H9 (cell line): ENCODE data around the gene SPRED2. TPM values are rescaled to one million over a fixed set of nuclear protein-coding genes. Genes with fewer than 3 reads are reported as not detected.

Experiments used
- DNase-seq: peaks from one replicate; pipeline ENCODE4 v3.0.0-alpha.2; 2017
- H2AFZ ChIP-seq: one replicate; pipeline ENCODE4 v1.6.1; 2013; ENCODE audit warnings: mild to moderate bottlenecking, low read length, control low read depth, moderate library complexity
- H2AK5ac ChIP-seq: 2 replicates; pipeline ENCODE4 v1.6.1; 2013; ENCODE audit warnings: low read length, control low read depth, mixed read lengths; ENCODE audit not compliant: insufficient read length
- H2BK120ac ChIP-seq: one replicate; pipeline ENCODE4 v1.6.1; 2013; ENCODE audit warnings: low read depth, mild to moderate bottlenecking, low read length, control low read depth, inconsistent platforms; ENCODE audit not compliant: poor library complexity, severe bottlenecking
- H2BK12ac ChIP-seq: 2 replicates; pipeline ENCODE4 v1.6.1; 2013; ENCODE audit warnings: low read length, control low read depth, mixed read lengths, low read depth; ENCODE audit not compliant: insufficient read length
- H2BK15ac ChIP-seq: 2 replicates; pipeline ENCODE4 v1.6.1; 2013; ENCODE audit warnings: low read depth, low read length, control low read depth
- H2BK20ac ChIP-seq: one replicate; pipeline ENCODE4 v1.6.1; 2013; ENCODE audit warnings: low read depth, mild to moderate bottlenecking, low read length, control low read depth, inconsistent platforms; ENCODE audit not compliant: poor library complexity, severe bottlenecking
- H2BK5ac ChIP-seq: 2 replicates; pipeline ENCODE4 v1.6.1; 2013; ENCODE audit warnings: low read length, control low read depth, mixed read lengths; ENCODE audit not compliant: insufficient read length
- H3K14ac ChIP-seq: 2 replicates; pipeline ENCODE4 v1.6.1; 2013; ENCODE audit warnings: low read length, control low read depth; ENCODE audit not compliant: insufficient read depth
- H3K18ac ChIP-seq: 2 replicates; pipeline ENCODE4 v1.6.1; 2013; ENCODE audit warnings: low read depth, mild to moderate bottlenecking, mixed read lengths, low read length, control low read depth; ENCODE audit not compliant: insufficient read length
- H3K23ac ChIP-seq: 2 replicates; pipeline ENCODE4 v1.6.1; 2013; ENCODE audit warnings: low read length, control low read depth, mixed read lengths, low read depth; ENCODE audit not compliant: insufficient read length
- H3K23me2 ChIP-seq: 2 replicates; pipeline ENCODE4 v1.6.1; 2013; ENCODE audit warnings: low read depth, mild to moderate bottlenecking, mixed read lengths, low read length, control low read depth; ENCODE audit not compliant: insufficient read length, poor library complexity, severe bottlenecking
- H3K27ac ChIP-seq: 2 replicates; pipeline ENCODE4 v1.5.1; 2013; ENCODE audit warnings: low read length, control low read depth, mixed read lengths, low read depth; ENCODE audit not compliant: insufficient read length
- H3K27me3 ChIP-seq: 2 replicates; pipeline ENCODE4 v1.6.1; 2013; ENCODE audit warnings: low read length, control low read depth, inconsistent platforms; ENCODE audit not compliant: insufficient read depth
- H3K4ac ChIP-seq: 2 replicates; pipeline ENCODE4 v1.6.1; 2013; ENCODE audit warnings: low read depth, mild to moderate bottlenecking, control low read depth, inconsistent platforms, low read length, moderate library complexity
- H3K4me1 ChIP-seq: 2 replicates; pipeline ENCODE4 v1.6.1; 2013; ENCODE audit warnings: low read length, control low read depth, inconsistent platforms; ENCODE audit not compliant: insufficient read depth
- H3K4me2 ChIP-seq: 2 replicates; pipeline ENCODE4 v1.6.1; 2013; ENCODE audit warnings: low read length, control low read depth, mixed read lengths; ENCODE audit not compliant: insufficient read length, insufficient read depth
- H3K56ac ChIP-seq: 2 replicates; pipeline ENCODE4 v1.6.1; 2013; ENCODE audit warnings: low read depth, mild to moderate bottlenecking, mixed read lengths, low read length, control low read depth; ENCODE audit not compliant: insufficient read length
- H3K79me1 ChIP-seq: 2 replicates; pipeline ENCODE4 v1.6.1; 2013; ENCODE audit warnings: low read depth, mild to moderate bottlenecking, moderate library complexity, low read length, control low read depth, inconsistent platforms; ENCODE audit not compliant: insufficient read depth, poor library complexity, severe bottlenecking
- H3K79me2 ChIP-seq: 2 replicates; pipeline ENCODE4 v1.6.1; 2013; ENCODE audit warnings: low read length, control low read depth, inconsistent platforms; ENCODE audit not compliant: insufficient read depth
- H3K9ac ChIP-seq: 2 replicates; pipeline ENCODE4 v1.6.1; 2013; ENCODE audit warnings: low read length, control low read depth, mixed read lengths; ENCODE audit not compliant: insufficient read length; ENCODE audit errors: extremely low read depth
- H3K9me3 ChIP-seq: one replicate; pipeline ENCODE4 v1.6.1; 2013; ENCODE audit warnings: low read depth, low read length, inconsistent platforms; ENCODE audit not compliant: control insufficient read depth
- H3T11ph ChIP-seq: one replicate; pipeline ENCODE4 v1.6.1; 2013; ENCODE audit warnings: mild to moderate bottlenecking, low read length, control low read depth, inconsistent platforms
- H4K20me1 ChIP-seq: one replicate; pipeline ENCODE4 v1.6.1; 2013; ENCODE audit not compliant: control insufficient read depth, insufficient read length, insufficient read depth
- H4K5ac ChIP-seq: 2 replicates; pipeline ENCODE4 v1.6.1; 2013; ENCODE audit warnings: low read depth, mild to moderate bottlenecking, mixed read lengths, low read length, control low read depth; ENCODE audit not compliant: insufficient read length
- H4K8ac ChIP-seq: replicated peaks from 2 replicates; pipeline ENCODE4 v1.6.1; 2013; ENCODE audit warnings: low read length, control low read depth, mixed read lengths, low read depth; ENCODE audit not compliant: insufficient read length
- H4K91ac ChIP-seq: 2 replicates; pipeline ENCODE4 v1.6.1; 2013; ENCODE audit warnings: low read depth, mild to moderate bottlenecking, moderate library complexity, mixed read lengths, low read length, control low read depth; ENCODE audit not compliant: insufficient read length
- H3K27ac Mint-ChIP-seq, 3 experiments: 2 replicates in 2 of 3; 3 replicates in 1 of 3; pipeline ENCODE4 v1.8.0; 2020 to 2021; ENCODE audit warnings: mixed read lengths in 3 of 3, mild to moderate bottlenecking in 1 of 3, moderate library complexity in 1 of 3
- H3K27me3 Mint-ChIP-seq: 2 replicates; pipeline ENCODE4 v1.8.0; 2021; ENCODE audit warnings: low read depth, mild to moderate bottlenecking, moderate library complexity, mixed read lengths
- H3K36me3 Mint-ChIP-seq, 3 experiments: 2 replicates in 2 of 3; 3 replicates in 1 of 3; pipeline ENCODE4 v1.8.0; 2020 to 2021; ENCODE audit warnings: low read depth in 3 of 3, mixed read lengths in 3 of 3; ENCODE audit not compliant: insufficient read depth in 1 of 3
- H3K4me1 Mint-ChIP-seq, 2 experiments: 2 replicates each; pipeline ENCODE4 v1.8.0; 2020; ENCODE audit warnings: mixed read lengths in 2 of 2
- H3K4me3 Mint-ChIP-seq, 2 experiments: 2 replicates in 1 of 2; 3 replicates in 1 of 2; pipeline ENCODE4 v1.8.0; 2020 to 2021; ENCODE audit warnings: mild to moderate bottlenecking in 2 of 2, mixed read lengths in 2 of 2, moderate library complexity in 1 of 2
- H3K9me3 Mint-ChIP-seq, 2 experiments: 2 replicates in 1 of 2; 3 replicates in 1 of 2; pipeline ENCODE4 v1.8.0; 2020; ENCODE audit warnings: mild to moderate bottlenecking in 2 of 2, mixed read lengths in 2 of 2, moderate library complexity in 1 of 2
- WGBS: extraction: QIAGEN DNeasy Blood & Tissue Kit; methylation state at CpG from one replicate; pipeline ENCODE4 v1.1.7; 2013; ENCODE audit warnings: missing lambda C conversion rate, low lambda C conversion rate, mixed read lengths; ENCODE audit not compliant: insufficient read length; ENCODE audit errors: extremely low coverage; 5-methylcytosine and 5-hydroxymethylcytosine counted together
- total RNA-seq: library from RNA; stranded (reverse); gene quantifications from 2 replicates; pipeline ENCODE4 v1.2.1, GENCODE V29; 2021
- TF ChIP-seq, protein P1 (sequence below): fragments of 200-600 bp; sonication (generic); conservative IDR thresholded peaks from 3 replicates; pipeline ENCODE4 v1.8.0; 2021; ENCODE audit warnings: antibody characterized with exemption, mild to moderate bottlenecking

The SPRED2 gene
- total RNA-seq, 1 experiment from 2014 or later: 23.5 TPM

DNA sequence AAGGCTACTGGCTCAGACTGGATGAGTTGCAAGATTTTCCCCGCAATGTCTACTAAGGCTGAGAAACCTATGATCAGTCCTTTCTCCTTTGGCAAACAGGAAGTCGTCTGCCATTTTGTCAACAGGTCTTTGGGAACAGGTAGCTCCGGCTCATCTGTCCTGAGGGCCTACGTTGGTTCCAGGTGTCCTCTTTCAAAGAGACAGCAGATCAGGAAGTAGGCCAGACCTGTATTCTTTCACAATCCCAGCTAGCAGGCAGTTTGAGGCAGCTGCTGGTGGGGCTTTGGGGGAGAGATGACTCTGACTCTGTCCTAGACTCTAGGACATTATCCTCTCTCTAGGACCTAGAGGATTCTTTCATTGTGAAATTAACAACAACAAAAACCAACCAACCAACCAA is 106.1 kb downstream of the SPRED2 start:
- H3K9me3 Mint-ChIP-seq: no peaks in the 10 kb centered on the region
- no CpG with 5 or more reads among the region's 4 CpGs for WGBS

More for the DNA sequence above, 106.1 kb downstream of the SPRED2 start:
- DNase-seq: no peak
- no peaks in the 10 kb centered on the region for H3K27me3 ChIP-seq
- Mint-ChIP-seq H3K27ac (no peak overlapping the region), H3K4me3 (no peak overlapping the region), H3K27me3 (no peaks in the 10 kb centered on the region), H3K4me1 (peaks cover 6 to 9% of the 10 kb centered on the region in 2 experiments; a peak in 1 of 4 replicates), H3K36me3 (no peaks in the 10 kb centered on the region; a peak in 1 of 7 replicates)
- H3K4me2 ChIP-seq: no peak overlapping the region
- H3K23me2 ChIP-seq: no peaks in the 10 kb centered on the region
- no peak overlapping the region for H4K5ac ChIP-seq
- no peak overlapping the region for H2BK120ac ChIP-seq
- no peak overlapping the region for H3T11ph ChIP-seq
- H2BK5ac ChIP-seq: no peak overlapping the region
- H3K9me3 ChIP-seq: no peaks in the 10 kb centered on the region
- no peak overlapping the region for H3K56ac ChIP-seq
- no peak overlapping the region for H4K91ac ChIP-seq
- H3K79me2 ChIP-seq: no peaks in the 10 kb centered on the region
- H3K18ac ChIP-seq: no peak overlapping the region
- H4K20me1 ChIP-seq: no peaks in the 10 kb centered on the region
- TF ChIP-seq, protein P1, sequence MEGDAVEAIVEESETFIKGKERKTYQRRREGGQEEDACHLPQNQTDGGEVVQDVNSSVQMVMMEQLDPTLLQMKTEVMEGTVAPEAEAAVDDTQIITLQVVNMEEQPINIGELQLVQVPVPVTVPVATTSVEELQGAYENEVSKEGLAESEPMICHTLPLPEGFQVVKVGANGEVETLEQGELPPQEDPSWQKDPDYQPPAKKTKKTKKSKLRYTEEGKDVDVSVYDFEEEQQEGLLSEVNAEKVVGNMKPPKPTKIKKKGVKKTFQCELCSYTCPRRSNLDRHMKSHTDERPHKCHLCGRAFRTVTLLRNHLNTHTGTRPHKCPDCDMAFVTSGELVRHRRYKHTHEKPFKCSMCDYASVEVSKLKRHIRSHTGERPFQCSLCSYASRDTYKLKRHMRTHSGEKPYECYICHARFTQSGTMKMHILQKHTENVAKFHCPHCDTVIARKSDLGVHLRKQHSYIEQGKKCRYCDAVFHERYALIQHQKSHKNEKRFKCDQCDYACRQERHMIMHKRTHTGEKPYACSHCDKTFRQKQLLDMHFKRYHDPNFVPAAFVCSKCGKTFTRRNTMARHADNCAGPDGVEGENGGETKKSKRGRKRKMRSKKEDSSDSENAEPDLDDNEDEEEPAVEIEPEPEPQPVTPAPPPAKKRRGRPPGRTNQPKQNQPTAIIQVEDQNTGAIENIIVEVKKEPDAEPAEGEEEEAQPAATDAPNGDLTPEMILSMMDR: no peak
- no peak overlapping the region for H4K8ac ChIP-seq
- H3K14ac ChIP-seq: no peak overlapping the region
- no peak overlapping the region for H2BK12ac ChIP-seq
- H3K9ac ChIP-seq: no peak overlapping the region
- no peak overlapping the region for H3K4ac ChIP-seq
- no peak overlapping the region for H3K27ac ChIP-seq
- no peak overlapping the region for H3K23ac ChIP-seq
- no peak overlapping the region for H2AFZ ChIP-seq
- no peaks in the 10 kb centered on the region for H3K79me1 ChIP-seq
- H3K4me1 ChIP-seq: no peaks in the 10 kb centered on the region; the same call in 1 of the 2 replicates
- no peak overlapping the region for H2AK5ac ChIP-seq
- H2BK20ac ChIP-seq: no peak overlapping the region
- H2BK15ac ChIP-seq: no peak overlapping the region
